ENCODE results near the gene CBX2.

DNA sequence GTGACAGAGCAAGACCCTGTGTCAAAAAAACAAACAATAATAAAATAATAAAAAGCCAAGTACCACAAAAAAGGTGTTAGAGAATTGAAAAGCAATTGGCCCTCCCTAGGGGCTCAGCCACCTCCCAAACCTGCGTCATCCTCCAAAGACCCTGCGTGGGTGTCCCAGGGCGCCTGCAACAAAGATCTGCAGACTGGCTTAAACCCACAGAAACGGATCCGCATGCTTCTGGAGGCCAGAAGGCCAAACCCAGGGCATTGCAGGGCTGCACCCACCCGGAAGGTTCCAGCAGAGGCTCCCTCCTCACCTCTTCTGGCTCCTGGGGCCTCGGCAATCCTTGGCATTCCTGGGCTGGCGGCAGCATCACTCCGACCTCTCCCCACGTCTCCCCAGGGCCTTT, 45.7 kb upstream of the CBX2 start:
- TF ChIP-seq POLR2A (IDR thresholded peaks at IDR 0.05) (no peak), CTCF (IDR thresholded peaks at IDR 0.05) (no peak)
